Adipocyte (in vitro differentiated cells): ENCODE data around the gene HIRIP3.

Source experiments
- DNase-seq: peaks from one replicate; pipeline ENCODE4 v3.0.0-alpha.2; 2015; ENCODE audit warnings: low read depth
- H3K27me3 ChIP-seq: replicated peaks from 2 replicates; pipeline ENCODE4 v1.7.0; 2013; ENCODE audit warnings: mild to moderate bottlenecking, low read length, moderate library complexity; ENCODE audit not compliant: control insufficient read depth, insufficient read depth
- H3K36me3 ChIP-seq: 2 replicates; pipeline ENCODE4 v1.7.0; 2013; ENCODE audit warnings: low read length, mild to moderate bottlenecking, moderate library complexity; ENCODE audit not compliant: control insufficient read depth, insufficient read depth, severe bottlenecking
- H3K4me1 ChIP-seq: 2 replicates; pipeline ENCODE4 v1.7.0; 2013; ENCODE audit warnings: mild to moderate bottlenecking, low read length, moderate library complexity; ENCODE audit not compliant: control insufficient read depth, insufficient read depth
- H3K4me3 ChIP-seq: 2 replicates; pipeline ENCODE4 v1.7.0; 2013; ENCODE audit warnings: mild to moderate bottlenecking, low read length, moderate library complexity
- H3K9ac ChIP-seq: 2 replicates; pipeline ENCODE4 v1.7.0; 2013; ENCODE audit warnings: mild to moderate bottlenecking, low read length, moderate library complexity
- H3K9me3 ChIP-seq: 2 replicates; pipeline ENCODE4 v1.7.0; 2013; ENCODE audit warnings: mild to moderate bottlenecking, low read length, moderate library complexity; ENCODE audit not compliant: control insufficient read depth

The HIRIP3 gene

DNA sequence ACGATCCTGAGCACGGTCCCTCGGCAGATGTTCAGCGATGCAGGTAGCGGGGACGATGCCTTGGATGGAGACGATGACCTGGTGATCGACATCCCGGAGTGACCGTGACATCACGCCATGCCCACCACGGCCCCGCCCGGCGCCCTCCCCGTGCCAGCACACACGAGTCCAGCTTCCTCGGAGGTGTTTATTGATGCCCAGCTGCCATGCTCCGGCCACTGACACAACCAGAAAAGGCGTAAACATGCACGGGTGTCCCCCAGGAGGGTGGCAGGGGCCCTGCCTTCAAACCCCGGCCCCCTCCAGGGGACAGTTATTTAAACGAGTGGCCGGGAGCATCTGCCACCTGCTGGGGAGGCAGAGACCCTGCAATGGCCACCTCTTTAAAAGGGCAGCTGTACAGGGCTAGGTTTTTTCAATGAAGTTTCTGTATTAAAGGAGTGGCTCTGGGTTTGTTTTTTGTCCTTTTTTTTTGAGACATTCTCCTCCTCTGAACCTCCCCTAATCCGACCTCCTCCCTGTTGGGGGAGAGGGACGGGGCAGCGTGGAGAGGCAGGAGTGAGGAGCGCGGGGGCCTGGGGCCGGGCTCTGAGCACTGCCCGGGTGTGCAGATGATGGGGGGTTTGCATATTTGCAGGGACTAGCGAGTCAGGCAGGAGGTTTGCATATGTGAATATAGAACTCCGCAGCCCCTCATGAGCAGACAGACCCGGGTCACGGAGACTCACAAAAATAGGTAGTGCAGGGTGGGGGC is 10.1 kb upstream of the HIRIP3 start:
- Histone ChIP-seq H3K9ac (no peak overlapping the region), H3K4me1 (peaks cover 3% of the 10 kb centered on the region), H3K36me3 (no peaks in the 10 kb centered on the region), H3K9me3 (no peaks in the 10 kb centered on the region), H3K27me3 (peaks cover 23% of the 10 kb centered on the region), H3K4me3 (no peak overlapping the region)
- DNase-seq, result peak; percentile 69

DNA sequence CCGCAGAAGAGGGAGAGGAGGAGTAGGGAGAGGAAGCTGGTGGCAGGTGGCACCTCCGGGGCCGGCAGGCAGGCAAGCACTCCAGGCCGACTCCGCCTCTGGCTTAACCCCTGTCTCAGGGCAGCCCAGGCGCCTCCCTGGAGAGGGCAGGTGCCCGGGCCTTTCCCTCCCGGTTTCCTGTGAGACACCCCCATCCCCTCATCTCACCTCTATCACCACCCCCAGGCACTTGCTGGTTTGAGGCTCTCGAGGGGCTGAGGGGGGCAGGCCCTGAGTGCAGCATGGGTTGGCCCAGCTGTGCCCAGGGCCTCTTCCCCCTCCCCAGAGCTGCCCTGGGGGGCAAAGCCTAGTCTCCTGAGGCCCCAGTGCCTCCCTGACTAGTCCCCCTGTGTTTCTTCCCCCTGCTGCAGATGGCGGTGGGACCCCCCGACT is 9.4 kb upstream of the HIRIP3 start:
- peaks cover 16% of the 10 kb centered on the region for H3K27me3 ChIP-seq
- H3K36me3 ChIP-seq, result no peaks in the 10 kb centered on the region
- H3K9me3 ChIP-seq, result no peaks in the 10 kb centered on the region

DNA sequence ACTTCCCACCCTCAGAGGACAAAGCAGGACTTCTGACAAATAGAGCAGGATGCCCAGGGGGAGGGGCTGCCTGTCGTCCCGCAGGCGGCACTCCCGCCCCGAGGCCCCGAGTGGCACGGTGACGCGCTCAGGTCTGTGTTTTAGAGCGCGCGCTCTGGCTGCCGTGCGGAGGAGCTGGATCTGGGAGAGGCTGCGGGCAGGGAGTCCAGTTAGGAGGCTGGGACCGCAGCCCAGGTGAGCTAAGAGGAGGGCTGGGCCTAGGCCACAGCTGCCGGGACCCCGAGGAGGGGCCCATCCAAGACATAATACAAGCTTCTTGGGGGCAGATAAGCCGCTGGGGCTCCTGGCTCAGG is 9.0 kb upstream of the HIRIP3 start:
- Histone ChIP-seq H3K4me1 (no peaks in the 10 kb centered on the region), H3K27me3 (peaks cover 15% of the 10 kb centered on the region), H3K9ac (no peak overlapping the region), H3K36me3 (no peaks in the 10 kb centered on the region), H3K4me3 (no peak overlapping the region), H3K9me3 (no peaks in the 10 kb centered on the region)
- no peak for DNase-seq

More for the DNA sequence above, 9.4 kb upstream of the HIRIP3 start:
- no peak for DNase-seq
- Histone ChIP-seq H3K9ac (no peak overlapping the region), H3K4me1 (no peaks in the 10 kb centered on the region), H3K4me3 (no peak overlapping the region)

DNA sequence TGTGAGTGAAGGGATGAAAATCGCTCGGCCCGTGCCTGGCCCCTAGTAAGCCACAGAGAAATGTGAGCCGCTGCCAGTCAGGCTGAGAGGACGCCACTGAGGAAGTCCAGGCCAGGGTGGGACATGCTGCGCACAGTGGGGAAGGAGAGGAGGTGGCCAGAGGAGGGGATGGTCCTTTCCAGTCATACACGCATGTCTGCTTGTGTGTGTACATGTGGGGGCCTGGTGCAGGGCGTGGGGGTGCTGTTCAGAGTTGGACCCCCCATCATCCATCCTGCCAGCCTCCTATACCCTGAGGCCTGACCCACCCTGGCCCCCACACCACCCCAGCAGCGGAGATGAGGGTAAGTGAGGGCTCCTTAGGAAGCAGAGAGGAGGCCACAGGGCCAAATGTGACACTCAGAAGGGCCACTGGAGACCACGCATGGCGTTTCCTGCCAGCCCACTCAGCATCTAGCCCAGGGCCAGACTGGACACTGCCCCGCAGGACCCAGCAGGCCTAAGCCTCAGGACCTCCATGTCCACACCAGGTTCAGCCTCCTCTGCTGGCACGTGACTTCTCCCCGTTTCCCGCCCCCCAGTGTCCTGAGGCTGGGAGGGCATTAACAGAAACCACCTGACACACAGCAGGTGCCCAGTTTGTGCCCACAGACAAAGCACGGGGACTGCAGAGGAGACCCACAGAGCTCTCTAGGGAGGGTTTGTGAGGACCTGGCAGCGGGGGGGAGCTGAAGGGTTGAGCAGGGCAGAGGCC is 8.4 kb upstream of the HIRIP3 start:
- Histone ChIP-seq H3K4me1 (no peaks in the 10 kb centered on the region), H3K27me3 (peaks cover 9% of the 10 kb centered on the region), H3K9ac (no peak overlapping the region), H3K9me3 (no peaks in the 10 kb centered on the region), H3K36me3 (no peaks in the 10 kb centered on the region), H3K4me3 (no peak overlapping the region)
- no peak for DNase-seq

DNA sequence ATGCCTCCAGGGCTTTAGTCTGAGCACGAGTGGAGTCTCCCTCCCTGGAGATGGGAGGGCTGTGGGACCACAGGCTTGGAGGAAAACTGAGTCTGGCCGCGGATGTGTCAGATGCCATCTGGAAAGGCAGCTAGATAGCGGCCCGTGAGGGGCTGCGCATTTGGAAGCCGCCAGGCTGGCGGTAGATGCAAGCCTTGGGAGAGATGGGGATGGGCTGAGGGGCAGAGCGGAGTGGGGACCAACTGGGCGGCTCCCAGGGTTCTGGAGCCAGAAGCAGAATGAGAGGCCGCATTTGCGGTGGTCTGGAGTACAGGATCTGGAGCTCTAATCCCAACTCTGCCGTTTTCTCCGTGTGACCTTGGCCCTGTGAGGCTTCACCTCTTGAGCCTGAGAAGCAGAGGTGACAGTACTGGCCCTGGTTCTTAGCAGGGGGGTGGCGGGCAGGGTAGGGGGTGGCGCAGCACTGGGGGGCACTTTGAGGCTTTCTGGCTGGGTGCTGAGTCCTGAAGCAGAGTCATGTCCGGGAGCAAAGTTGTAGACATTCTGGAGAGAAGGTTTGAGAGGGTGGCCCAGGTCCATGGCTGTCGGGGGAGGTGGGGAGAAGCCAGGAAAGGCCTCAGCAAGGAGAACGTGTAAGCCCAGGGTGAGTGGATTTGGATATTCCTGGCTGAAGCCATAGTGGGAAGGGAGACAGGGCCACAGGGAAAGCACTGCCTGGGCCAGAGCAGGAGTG is 7.4 kb upstream of the HIRIP3 start:
- Histone ChIP-seq H3K36me3 (peaks cover 3% of the 10 kb centered on the region), H3K9ac (no peak overlapping the region)
- DNase-seq, result no peak

DNA sequence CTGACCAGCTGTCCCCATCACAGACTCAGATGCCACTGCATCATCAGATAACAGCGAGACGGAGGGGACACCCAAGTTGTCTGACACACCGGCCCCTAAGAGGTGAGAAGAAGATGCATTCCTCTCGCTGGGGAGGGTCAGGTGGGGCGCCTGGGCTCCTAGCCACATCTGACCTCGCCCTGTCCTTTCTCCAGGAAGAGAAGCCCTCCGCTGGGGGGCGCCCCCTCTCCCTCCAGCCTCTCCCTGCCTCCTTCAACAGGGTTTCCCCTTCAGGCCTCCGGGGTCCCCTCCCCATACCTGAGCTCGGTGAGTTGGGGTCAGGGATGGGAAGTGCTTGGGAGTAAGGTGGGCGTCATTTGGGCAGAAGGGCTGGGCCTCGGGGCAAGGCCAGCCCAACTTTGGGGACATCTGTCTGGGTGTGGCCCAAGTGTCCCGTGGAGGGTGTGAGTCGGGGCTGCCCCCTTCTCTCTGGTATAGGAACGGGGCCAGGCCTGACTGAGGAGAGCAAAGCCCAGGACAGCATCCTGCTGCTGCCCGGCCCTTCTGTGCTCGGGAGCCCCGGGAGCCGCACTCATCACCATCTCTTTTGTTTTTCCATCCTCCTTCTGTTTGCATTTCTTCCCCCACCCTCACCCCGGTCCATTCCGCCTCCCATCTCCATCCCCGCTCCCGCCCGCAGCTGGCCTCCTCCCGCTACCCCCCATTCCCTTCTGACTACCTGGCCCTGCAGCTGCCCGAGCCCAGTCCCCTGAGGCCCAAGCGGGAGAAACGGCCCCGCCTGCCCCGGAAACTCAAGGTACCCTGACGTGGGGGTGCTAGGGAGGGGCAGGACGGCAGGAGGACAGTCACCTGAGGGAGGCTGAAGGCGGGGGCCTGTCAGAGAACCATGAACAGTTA is 5.6 kb upstream of the HIRIP3 start:
- H3K9ac ChIP-seq, result no peak overlapping the region
- no peaks in the 10 kb centered on the region for H3K9me3 ChIP-seq
- H3K4me1 ChIP-seq, result peaks cover 6% of the 10 kb centered on the region
- DNase-seq, result no peak
- no peaks in the 10 kb centered on the region for H3K27me3 ChIP-seq
- H3K36me3 ChIP-seq, result peaks cover 3% of the 10 kb centered on the region
- H3K4me3 ChIP-seq, result no peak overlapping the region

More for the DNA sequence above, 7.4 kb upstream of the HIRIP3 start:
- H3K4me1 ChIP-seq, result no peaks in the 10 kb centered on the region
- no peaks in the 10 kb centered on the region for H3K9me3 ChIP-seq
- no peak overlapping the region for H3K4me3 ChIP-seq
- peaks cover 3% of the 10 kb centered on the region for H3K27me3 ChIP-seq

DNA sequence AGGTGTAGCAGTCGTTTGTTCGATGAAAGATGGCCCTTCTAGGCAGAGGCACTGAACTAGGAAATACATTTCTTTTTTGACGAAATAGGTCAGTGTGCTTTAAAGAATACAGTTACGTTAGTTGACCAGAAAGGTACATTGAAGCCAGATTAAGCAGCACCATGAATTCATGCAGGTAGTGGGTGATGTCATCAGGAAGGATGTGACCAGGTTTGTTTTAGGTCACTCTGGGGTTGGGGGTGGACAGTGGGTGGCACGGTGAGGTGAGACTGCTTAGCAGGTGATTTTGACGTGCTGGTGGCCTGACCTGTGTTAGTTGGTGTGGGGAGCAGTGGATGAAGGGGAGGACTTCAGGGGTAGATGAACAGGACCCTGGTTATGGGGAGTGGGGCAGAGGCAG is 4.2 kb upstream of the HIRIP3 start:
- H3K4me1 ChIP-seq, result peaks cover 14% of the 10 kb centered on the region
- H3K27me3 ChIP-seq, result no peaks in the 10 kb centered on the region
- DNase-seq, result no peak
- peaks cover 3% of the 10 kb centered on the region for H3K36me3 ChIP-seq
- no peak overlapping the region for H3K4me3 ChIP-seq
- H3K9ac ChIP-seq, result no peak overlapping the region
- no peaks in the 10 kb centered on the region for H3K9me3 ChIP-seq

DNA sequence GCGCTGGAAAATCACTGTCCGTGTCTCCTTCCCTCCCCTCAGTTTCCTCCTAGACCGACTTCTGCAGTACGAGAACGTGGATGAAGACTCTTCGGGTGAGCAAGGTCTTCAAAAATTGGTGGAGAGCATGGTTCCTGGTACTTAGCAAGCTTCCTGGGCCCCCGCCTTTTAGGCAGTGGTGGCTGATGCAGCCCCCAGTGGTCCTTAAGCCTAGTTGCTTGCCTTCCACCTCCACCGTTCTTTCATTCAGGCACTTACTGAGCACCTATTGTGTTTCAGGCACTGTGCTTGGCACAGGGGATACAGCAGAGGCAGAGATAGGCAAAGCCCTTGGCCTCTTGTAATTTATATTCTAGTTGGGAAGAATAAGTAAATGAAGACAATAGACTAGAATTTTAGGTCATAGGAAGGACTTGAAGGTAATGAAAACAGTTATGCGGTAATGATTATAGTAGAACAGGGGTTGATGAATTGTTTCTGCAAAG is 1.4 kb upstream of the HIRIP3 start:
- Histone ChIP-seq H3K36me3 (peaks cover 19% of the 10 kb centered on the region), H3K9ac (peak overlapping the region; percentile 99), H3K4me3 (peak overlapping the region; percentile 87), H3K4me1 (peaks cover 26% of the 10 kb centered on the region), H3K9me3 (no peaks in the 10 kb centered on the region), H3K27me3 (no peaks in the 10 kb centered on the region)
- no peak for DNase-seq

DNA sequence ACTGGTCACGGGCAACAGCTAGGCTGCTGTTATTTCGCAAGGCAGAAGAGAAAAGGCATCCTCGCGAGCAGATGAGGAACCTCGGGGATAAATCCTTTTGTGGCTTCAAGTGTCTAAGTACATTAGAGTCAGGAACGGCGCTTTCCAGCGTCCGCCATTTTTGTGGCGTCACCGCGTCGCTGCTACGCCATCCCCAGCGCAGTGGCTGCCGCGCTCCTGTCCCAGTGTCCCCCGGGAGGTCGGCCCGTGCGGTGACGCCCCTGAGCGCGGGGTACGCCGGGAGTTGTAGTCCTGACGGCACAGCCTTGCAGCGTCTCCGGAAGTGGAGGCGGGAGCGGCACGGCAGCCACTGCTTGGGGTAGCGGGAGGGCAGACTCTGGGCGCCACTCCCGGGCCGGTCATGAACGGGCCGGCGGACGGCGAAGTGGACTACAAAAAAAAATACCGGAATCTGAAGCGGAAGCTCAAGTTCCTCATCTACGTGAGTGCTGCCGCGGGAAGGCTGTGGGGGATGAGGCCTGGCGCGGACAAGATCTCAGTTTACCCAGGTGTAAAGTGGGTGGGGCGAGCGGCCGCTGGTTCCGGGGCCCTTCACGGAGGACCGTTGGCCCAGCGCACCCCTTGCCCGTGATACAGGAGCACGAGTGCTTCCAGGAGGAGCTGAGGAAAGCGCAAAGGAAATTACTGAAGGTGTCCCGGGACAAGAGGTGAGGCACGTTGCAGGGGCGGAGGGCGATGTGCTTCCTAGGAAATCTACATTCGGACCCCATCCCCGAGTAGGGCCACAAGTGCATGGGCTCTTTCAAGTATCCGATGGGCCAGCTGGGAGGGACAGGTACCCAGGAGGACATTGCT is 721 bp upstream of the HIRIP3 start, which contains the start of gene INO80E:
INO80E (plus strand) TSS at position 331 of the 855 bp plus-strand sequence; CDS start at position 401, 70 bp downstream.
- Histone ChIP-seq H3K36me3 (peaks cover 23% of the 10 kb centered on the region), H3K4me1 (peaks cover 28% of the 10 kb centered on the region), H3K4me3 (peak within 1 kb of the TSS; percentile 87), H3K9me3 (no peaks in the 10 kb centered on the region), H3K9ac (peak within 1 kb of the TSS; percentile 99), H3K27me3 (no peaks in the 10 kb centered on the region)
- peak; percentile 98 for DNase-seq
